Cerebellar cortex (tissue), 1 donor: Measurements from ENCODE around the gene FOXP1.

ENCODE experiments used
- DNase-seq: peaks from one replicate; pipeline ENCODE4 v3.0.0-alpha.2; 2015; ENCODE audit warnings: low spot score

FOXP1 gene

DNA sequence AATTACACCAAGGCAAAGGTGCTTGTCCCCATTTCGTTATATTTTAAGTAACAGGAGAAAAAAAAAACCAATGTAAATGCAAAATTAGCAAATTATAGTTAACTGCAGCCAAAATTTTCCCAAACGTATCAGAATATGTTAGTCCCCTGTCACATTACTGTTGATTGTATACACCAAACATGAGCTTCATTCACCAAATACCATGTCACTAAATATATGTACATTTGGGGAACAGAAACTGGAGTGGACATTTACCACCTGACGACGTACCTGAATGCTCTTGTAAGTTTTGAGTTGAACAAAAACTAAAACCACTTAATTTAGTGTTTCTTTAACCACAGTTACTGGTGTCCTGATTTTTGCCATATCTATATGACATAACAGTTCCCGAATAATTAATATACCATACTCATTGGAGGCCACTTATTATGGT is 3.3 kb upstream of the FOXP1 start:
- no peak for DNase-seq

DNA sequence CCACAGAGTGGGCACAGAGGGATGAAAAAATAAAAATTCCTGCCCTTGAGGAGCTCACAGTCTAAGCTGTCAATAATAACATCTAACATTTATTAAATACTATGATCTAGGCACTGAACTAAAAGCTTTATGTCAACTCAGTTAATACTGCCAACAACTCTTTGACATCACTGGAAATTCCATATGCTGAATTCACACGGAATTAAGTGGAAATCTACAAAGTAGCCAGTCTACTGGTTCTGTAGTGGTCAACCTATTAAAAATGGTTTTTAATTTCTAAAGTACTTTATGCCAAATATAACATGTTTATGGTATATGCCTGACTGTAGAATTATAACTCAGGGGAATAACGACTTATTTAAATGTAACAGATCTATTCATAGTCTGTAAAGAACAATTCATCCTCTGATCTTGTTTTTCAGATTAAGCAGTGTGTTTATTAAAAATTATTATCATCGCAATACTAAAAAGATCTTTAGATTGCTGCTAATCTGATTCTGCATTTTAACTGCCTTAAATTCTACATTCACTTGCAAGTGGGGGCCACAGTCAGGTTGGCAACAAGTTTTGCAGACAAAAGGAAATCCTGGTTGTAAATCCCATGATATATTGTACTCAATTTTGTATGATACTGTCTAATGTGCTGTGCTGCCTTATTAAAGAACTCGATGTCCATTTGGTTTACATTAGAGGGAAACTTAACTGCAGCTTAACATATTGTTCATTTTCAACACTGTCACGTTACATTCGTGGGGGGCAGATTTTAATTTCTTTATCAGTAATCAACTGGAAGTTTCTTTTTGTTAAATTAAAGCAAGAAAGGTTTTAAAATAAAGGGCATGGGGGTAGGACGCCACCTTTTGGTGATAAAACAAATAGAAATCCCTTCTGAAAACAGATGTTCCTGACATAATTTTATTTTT is 2.6 kb upstream of the FOXP1 start:
- DNase-seq = peak; percentile 64

DNA sequence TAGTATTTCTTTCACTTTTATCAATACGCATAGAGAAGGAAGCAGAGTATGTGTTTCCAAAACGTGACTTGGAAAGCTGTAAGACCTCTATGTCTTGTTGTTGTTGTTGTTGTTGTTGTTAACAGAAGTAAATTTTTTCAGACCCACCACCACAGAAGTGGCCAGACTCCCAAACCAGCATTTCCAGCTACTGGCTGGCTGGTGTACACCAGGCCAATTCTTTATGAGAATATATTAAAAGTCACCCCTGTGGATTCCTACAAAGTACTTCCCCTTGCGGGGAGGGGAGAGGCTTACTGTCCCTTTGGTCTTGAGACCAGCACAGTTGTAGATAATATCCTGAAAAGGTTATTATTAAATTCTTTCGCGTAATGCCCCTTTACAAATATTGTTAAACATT is 1.6 kb upstream of the FOXP1 start:
- peak; percentile 31 for DNase-seq

DNA sequence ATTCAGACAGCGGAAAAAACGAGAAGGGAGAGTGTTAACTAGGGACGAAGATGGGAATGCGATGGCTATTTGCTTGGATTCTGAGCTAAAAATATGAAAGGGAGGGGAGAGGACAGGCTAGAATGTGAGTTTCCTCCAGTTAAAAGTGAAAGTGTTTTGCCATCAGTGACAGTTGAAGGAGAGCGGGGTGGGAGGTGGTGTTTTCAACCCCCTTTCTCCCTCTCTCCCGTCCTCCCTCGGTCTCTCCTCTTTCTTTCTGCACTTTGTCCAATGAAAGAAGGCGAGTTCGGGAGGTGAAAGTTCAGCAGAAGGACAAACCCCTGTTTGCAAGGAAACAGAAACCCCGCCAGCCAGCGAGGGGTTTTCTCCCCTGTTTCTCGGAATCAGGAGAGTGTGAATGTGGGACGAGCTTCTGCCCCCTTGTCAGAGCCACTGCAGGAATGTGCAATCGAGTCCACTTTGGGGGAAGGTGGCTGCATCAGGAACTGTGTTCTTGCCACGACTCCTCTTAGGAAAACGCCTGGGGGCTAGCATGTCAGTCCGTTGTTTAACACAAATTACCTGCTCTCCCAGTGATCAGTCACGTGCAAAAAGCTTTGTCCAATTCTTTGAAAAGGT is 975 bp upstream of the FOXP1 start:
- peak; percentile 66 for DNase-seq

DNA sequence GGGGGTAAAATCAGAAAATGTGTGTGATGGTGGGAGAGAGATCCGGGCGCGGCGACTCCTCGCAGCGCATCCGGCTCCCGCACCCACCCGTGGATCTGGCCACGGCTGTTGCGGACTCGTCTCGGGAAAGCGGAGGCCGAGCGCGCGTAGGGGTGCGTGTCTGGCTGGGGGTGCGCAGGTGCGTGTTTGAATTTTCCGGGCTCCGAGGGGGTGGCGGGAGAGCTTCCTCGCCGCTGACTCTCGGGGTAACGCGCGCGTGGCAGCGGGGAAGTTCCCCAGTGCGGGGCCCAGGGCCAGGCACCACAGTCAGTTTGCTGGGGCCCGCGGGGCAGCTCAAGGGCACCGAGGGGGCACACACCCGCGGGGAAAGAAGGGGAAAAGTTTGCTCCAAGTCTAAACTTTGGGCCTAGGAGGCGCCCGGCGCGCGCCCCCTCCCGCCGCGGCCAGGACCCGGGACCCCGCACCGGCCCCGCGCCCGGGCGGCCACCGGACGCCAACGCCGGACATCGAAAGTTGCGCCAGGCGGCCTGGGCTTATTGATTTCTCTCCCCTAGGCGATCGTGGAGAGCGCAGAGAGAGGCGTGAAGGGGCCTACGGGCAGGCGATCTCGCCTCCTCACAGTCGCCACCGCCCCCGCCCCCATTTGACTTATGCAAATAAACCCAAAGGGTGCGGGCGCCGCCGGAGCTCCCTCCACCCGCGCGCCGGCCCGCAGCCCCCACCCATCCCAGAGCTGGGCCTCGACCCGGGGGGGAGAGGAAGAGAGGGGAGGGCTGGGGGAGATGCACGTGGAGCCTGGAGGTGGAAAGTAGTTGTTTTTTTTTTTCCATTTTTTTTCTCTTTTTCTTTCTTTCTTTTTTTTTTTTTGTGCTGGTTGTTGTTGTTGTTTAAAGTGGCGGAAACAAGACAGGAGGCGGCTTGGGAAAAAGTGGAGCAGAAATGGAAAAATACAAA is 639 bp downstream of the FOXP1 start:
- no peak for DNase-seq

DNA sequence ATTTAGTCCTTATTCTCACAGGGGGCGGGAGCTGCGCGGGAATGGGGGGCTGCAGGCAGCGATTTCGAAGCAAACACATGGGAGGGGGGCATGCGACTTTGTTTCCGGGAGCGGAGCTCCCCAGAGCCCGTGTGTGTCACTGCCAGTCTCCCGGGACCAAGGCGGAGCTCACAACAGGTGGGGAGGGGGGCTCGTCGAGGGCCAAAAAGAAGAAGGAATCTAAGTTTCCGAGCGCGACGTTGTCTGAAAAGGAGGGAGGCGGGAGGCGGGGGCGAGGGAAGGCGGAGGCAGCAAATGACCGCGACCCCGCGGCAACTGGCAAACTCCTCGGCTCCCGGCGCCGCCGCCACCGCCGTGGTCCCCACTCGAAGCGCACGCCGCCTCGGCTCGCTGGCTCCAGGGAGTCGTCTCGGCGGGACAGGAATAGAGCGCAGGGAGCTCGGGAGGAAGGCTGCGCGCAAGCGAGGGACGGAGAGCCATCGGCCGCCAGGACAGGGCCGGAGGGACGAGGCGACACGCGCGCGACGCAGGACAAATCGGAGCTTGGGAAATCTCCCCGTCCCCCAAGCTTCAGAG is 1.4 kb downstream of the FOXP1 start:
- peak; percentile 14 for DNase-seq

DNA sequence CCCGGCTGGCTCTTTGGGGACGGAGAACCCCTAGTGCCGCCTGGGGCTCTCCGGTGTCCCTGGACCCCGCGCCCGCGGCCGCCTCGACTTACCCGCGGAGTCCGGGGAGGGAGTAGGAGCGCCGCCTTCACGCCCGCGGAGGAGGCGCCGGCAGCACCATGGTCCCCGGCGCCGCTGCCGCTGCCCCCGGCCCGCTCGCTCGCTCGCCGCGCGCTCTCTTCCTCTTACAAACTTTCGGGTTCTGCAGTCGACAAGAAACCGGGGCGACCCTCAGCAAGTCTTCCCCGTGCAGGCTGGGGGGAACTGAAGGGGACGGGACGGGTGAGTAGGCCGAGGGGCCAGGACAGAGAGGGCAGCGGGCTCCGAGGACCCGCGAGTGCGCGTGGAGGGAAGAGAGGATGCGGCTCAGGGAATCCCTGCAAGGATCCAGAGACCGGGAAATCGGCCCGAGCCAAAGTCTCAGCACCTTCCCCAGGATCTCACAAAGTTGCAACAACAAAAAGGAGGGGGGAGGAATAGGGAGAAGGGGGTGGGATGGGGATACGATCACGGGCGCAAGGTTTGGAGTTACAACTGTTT is 2.0 kb downstream of the FOXP1 start:
- DNase-seq = no peak

DNA sequence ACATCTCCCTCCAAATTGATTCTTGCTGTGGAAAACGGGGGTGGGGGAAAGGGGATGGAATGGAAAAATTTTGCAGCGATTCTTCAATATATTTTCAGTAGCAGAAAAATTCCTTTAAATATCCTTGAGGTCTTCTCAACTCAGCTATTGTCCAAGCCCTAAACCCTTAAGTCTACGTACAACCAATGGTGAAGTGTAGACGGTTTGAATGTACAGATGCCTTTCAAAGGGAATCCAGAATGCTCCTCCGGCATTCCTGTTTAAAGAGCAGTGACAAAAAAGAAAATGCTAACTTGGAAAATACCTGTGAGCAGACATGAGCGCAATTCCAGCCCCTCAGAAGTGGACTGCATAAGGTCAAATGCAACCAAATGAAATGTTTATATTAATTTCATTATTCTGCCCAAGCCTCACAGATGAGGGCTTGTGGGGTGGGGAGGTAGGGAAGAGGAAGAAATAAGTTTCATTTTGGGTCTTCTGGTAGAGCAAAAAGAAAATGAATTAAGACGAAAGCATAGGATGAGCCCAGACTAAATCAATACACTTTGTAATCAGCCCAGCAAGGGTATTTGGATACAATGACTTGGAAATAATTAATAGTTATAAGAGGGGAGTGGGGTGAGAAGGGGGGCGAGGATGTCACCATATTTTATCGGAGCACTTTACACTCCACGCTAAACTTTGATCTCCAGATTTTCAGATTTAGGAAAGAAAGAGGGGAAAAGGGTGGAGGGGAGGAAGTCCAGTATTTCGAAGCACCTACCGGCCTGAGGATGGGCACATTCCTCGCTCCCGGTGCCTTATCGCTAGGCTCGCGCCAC is 2.7 kb downstream of the FOXP1 start:
- DNase-seq = no peak

DNA sequence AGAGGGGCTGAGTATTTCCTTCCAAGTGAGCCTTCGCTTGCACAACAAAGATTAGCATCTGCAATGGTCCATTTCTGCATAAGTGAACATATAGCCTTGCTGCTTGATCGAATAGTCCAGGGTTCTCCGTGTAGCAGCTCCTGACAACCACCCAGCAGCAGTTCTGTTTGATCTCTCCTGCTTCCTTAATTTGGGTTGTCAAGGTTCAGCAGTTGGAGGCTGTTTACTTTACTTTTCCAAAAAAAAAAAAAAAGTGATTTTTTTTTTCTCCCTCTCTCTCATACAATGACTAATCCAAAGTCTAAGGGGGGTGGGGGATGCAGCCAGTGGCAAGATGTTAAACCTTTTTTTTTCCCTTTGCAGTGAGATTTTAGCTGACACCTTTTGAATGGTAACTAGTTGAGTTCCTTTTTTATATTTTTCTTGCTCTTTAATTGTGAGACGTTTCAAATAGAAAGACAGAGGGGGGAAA is 3.6 kb downstream of the FOXP1 start:
- no peak for DNase-seq

DNA sequence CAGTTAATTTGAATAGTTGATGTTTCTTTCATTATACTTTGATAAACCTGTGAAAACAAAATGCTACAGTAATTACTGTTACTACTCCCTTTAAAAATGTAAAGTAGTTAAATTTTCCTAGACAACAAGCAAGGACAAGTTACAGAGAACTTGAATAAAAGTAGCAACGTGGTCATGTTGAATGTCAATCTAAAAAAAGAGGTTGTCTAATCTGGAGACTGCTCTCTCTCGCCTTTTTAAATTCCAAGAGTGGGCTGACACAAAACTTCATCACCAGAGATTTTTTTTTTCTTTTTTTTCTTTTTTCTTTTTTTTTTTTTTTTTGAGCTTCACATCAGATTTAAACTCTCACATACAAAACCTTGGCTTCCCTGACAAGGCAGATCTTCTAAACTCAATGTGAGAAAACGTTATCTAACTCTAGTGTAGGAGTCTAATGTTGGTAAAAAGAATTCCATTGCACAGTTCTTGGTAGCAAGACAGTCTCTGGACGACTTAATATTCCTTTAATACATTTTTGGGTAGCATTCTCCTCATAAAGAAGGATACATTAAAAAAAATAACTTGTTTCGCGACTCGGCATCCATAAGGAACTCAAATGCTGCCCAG is 4.1 kb downstream of the FOXP1 start:
- DNase-seq = no peak

DNA sequence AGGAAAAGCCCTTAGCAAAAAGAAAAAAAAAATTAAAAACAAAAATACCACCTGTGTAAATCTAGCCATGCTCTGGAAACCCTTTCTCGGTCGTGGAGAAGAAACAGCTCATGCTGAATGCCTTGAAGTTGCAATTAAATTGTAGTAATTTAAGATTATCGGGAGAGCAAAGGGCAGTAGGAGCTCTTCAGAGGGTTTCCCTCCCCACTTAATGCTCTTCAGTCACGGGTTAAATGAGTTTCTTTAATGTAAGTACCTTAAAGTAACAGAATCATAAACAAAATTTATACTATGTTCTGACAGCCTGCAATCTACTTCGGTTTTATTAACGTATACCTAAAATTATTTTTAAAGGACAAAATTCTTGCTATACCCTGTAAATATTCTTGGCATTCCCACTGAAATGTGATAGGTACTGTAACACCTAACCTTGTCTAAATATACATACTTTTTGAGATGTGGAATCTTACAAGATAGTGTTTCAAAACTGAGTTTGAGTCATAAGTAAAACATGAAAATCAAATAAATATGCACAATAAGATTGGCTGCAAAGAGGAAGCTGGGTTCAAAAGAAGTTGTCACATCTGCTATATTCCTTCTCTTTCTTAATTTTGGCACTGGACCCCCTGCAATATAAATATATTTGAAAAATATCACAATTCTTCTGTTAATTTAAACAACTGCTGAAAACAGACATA is 5.3 kb downstream of the FOXP1 start:
- DNase-seq = no peak

DNA sequence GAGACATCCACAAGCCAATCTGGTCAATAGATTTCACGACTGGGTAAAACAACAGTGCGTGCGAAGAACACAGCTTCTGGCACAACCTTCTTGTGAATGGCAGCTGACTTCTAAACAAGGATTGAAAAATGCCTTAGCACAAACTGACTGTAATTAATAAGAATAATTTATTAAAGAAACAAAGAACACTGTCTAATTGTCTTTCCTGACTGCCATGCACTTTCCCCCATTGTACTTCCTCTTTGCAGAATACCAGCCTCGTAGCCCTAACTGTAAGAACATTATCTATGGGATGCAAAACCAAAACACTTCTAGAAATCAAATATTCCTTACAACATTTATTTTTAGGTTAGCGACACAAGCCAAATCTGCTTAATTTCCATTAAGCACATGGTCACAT is 6.5 kb downstream of the FOXP1 start:
- DNase-seq = no peak

DNA sequence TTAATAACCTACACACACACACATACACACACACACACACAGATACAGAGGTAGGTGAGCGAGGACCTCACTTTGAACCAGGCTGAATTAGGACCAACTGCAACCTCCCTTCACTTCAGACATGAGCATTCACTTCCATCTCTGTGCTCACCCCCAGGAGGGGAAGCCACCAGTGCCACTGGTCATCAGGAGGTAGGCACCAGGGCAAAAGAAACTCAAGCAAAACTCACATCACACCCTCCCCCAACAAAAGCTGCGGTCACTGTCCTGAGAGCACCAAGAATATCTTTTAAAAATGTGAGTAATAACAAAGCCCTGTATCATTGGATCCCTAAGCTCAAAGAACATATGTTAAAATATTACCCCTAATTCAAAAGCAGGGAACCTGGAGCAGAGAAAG is 8.1 kb downstream of the FOXP1 start:
- DNase-seq = no peak

DNA sequence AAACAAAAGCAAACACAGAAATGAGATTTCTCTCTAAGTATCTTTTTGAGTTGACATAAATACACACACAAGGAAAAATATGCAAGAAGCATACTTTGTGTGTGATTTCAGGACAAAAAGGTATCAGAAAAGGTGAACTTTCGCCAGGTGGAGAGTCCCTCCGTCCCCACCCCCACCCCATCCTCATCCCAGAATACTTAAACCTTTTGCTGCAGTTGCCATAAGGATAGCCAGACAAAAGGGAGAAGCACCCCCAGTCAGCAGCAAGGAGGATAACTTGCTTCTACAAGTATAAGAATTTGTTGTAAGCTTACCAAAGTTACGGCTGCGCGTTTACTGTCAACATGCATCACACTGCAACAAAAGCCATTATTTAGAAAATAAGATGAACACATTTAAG is 10.3 kb downstream of the FOXP1 start:
- no peak for DNase-seq

DNA sequence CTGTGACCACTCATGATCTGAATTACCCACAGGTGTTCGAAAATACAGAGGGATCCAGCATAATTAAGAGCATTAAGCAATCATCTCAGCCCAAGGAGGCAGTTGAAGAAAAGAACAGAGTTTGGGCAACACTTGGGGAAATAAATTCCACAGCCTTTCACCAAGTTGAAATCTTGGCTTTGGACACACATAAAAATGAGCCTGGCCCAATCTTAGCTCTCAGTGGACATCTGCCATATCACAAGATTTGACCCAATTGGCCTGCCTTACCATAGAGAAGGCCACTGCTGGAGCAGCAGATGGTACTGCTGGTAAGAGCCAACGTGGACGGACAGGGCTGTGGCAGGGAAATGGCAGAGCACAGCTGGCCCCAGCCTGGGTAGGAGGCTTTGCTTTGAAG is 13.0 kb downstream of the FOXP1 start:
- peak; percentile 78 for DNase-seq

DNA sequence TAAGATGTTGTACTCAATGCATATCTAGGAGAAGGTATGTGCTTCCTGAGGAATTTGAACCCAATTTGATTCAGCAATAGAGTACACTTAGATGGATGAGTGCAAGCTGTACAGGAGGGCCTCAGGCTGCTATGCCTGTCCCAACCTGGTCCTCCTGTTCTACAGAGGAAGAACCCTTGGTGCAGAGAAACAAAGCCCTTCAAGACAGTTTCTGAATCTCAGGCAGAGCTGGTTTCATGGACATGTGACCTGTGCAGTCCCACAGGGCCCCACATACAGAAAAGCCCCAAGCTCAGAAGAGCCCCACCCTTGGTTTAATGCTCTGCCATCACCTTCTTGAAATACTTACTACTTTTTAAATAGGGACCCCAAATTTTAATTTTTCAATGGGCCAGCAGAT is 15.3 kb downstream of the FOXP1 start:
- no peak for DNase-seq

DNA sequence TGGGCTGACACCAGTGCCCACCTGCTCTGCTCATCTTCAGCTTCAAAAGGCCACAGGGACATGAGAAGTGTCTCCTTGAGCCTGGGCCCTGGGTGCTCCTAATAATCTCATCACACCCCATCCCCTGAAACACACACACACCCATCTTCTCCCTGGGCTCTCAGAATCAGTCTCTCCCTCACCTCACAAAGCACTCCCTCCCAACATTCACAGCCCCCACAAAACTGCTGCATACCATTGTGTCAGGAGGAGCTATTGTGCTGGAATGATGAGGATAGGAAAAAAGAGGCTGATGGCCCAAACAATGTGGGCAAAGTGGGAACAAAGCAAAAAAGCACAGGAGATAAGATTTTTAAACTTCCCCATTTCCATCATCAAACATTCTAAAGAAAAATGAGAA is 16.8 kb downstream of the FOXP1 start:
- no peak for DNase-seq

DNA sequence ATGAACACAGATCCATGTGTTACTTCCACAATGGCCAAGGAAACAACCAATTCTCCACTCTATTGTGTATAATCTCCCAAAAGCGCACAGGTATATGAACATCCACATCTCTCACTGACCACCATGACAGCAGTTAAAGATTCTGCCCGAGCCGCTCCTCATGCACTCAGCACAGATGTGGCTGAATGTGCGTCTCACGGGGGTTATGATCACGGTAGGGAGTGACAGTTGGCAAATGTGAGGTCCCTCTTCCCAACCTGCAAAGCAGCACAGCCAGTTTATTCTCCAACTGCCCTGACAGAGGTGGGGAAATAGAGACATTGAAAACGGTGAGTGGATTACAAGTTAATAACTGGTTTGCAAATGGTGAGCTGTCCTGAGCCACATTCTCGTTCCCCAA is 17.6 kb downstream of the FOXP1 start:
- no peak for DNase-seq

DNA sequence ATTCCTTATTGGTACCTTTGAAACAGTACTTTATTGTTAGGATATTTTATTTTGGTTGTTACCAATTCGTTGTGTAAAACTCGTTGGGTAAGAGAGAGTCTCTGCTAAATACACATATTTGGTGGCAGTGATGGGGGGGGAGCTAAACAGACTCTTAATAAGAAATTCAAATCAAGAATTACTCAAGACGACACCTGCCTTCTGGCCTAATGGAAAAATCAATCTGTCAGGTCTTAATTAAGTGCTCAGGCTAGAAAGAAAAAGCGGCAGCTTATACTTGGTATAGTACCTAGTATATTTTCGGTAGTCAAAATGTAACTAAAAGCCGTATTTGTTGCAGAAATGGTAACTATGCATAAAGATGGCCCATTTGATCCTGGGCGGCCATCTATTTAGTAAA is 18.2 kb downstream of the FOXP1 start:
- DNase-seq = no peak

DNA sequence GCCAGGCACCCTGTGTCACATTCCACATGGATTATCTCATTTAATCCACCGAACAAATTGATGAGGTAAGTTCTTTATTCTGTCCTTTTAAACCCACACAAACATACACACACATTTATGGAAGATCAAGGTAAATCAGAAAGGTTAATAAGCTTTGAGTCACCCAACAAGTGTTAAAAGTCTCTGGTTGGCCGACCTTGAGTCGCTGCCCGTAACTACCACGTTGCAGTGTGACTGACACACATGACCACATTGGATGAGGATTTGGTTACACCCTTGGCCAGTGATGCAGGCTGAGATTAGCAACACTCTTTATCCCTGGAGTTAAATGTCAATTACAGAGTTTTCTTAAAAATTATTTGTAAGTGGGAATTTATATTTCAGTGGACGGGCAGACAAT is 19.2 kb downstream of the FOXP1 start:
- no peak for DNase-seq
